Hypothalamus (tissue), 51 donors: ENCODE results near the gene ACOT9.
"Not testable (repeated sequence)": the region's sequence is repeated elsewhere in the genome, so short reads cannot be mapped to it uniquely, and the experiment has no call there.

Experiments
- DNase-seq, 51 donors: peaks; one replicate each; lab custom pipeline; 2025; lab: John Stamatoyannopoulos, UW

ACOT9 gene

DNA sequence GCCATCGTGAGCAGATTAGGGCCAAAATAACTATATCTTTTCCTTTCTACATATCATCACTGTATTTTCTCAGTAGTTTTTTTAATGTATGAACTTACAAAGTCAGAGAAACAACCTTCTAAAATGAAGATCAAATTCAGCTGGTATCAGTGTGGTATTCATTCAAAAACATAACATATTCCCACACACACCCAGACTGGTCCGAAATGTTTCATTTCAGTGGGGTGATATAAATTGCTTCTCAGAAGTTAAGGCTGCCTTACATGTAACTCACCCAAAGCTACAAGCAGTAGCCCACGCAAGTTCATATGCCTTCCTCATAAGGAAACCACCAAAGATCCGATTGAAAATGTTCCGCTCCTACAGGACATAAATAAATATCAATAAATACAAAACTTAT, 37.8 kb downstream of the ACOT9 start:
- DNase-seq: no peak

DNA sequence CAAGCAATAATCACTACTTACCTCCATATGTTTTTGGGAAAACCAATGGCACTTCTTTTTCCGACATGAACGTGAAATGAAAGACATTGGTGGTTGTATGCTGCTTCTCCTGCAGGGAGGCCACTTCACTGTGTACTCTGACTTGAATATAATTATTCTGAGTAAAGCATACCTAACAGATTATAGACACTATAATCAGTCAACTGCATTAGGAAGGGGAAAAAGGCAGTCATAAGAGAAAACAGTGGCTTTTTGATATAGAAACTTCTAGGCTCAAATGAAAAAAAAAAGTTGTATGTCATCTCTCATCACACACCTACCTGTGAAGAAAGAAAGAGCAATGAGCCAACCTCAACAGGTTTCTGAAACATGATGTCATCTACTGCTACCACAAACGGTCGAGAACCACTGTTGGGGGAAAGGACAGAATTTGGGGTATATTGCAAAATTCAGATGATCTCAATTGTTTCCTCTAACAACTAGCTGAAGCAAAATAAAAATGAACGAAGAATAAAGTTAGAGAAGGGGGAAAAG, 38.3 kb downstream of the ACOT9 start:
- DNase-seq: no peak

DNA sequence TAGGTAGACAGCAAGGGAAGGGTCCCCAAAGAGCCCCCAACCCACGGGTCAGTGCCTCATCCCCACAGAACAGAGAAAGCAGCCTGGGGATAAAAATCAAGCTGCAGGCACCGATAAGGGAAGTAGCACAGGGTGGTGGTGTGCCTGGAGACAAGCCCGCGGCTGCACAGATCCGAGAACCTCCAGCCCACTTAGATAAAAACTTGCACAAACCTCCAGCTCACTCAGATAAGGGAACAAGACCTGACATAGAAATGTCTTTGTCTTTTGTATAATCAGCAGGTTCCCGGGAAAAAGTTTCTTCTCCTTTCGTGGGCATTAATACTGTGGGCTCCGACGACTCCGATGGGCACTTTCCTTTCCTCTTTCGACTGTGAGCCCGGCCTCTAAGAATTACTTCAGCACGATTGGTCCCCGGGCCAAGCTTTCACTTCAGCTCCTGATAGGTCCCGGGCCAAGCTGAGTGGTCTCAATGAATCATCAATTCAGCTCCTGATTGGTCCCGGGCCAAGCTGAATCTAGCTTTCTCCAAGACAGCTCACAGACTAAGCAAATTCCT, 43.4 kb downstream of the ACOT9 start:
- DNase-seq: peak in 17 of 51 donors; percentile 0 to 24 (median 1)

DNA sequence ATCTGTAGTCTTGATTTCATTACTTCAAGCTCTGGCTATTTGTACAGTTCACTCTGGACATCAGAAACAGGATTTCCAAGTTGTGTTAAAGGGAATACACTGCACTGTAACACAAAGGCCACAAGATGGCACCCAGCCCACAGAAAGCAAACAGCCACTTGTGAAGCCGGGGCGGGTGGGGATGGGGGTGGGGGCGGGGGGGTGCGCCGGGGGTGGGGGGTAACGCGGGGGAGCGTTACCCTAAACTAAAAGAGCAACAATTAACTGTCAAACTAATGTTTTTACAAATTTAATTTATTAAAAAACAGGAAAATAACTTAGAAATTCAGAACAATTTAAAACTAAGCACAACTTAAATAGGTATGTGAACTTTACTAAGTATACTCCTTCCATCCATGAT, 48.5 kb downstream of the ACOT9 start:
- DNase-seq: peak in 32 of 51 donors; percentile 0 to 51 (median 10)

DNA sequence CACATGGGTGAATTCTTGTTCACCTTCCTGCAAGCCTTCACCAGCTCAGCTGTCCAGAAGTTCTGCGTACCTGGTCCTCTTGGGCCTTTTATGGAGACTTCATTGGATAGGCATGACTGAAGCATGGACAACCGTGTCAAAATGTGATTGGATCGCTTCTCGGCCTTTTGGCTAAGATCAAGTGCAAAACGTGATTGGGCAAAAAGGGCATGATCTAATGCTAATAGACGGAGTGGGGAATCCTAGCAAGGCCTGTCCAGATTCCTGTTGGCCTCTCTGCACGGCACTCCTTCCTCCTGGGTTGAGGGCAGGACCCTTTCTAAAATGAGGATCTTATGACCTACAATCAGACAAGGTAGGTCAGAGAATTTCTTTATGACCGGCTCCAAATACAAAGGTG, 50.9 kb downstream of the ACOT9 start:
- no peak for DNase-seq

DNA sequence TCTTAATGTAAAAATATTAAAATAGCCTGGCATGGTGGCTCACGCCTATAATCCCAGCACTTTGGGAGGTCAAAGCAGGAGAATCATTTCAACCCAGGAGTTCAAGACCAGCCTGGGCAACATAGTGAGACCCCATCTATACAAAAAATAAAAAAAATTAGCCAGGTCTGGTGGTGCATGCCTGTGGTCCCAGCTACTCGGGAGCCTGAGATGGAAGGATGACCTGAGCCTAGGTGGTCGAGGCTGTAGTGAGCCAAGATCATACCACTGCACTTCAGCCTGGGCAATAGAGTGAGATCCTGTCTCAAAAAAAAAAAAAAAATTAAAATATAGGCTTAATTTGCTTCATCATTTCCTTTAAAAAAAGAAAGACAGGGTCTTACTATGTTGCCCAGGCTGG, 66.6 kb downstream of the ACOT9 start:
- DNase-seq: not testable (repeated sequence)

DNA sequence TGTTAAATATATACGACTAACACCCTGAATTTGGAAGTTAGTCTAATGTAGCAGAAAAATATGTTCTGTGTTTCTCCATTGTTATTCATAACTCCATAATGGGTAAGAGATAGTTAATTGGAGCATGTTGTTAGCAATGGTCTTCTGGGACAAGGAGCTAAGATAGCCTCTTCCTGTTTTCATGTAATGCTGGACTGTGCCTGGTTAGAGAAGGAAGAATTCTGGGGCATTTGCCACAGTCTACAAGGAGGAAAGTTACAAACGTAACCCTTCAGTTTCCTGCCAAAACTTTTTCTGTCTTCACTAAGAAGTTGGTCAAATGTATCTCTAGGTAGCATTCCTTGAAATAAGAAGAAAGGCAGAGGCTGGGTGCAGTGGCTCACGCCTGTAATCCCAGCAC, 70.0 kb downstream of the ACOT9 start:
- DNase-seq: no peak

DNA sequence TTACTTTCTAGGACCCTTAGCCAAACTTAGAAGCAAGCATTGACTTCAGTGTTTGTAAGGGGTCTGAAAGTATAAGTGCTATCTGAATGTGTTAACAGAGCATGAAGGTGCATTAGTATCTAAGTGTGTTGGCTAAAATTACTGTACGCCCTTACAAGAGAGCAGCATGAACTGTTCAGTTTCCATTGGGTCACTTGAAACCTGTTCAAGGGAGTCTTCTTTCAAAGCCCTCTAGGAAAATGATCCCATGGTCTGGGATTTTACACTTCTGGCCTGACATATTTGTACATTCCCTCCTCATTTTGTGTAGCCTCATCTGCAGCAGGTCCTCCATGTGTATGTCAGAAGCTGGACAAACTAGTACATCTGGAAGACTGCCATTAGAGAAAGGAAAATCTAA, 72.5 kb downstream of the ACOT9 start:
- DNase-seq: no peak

DNA sequence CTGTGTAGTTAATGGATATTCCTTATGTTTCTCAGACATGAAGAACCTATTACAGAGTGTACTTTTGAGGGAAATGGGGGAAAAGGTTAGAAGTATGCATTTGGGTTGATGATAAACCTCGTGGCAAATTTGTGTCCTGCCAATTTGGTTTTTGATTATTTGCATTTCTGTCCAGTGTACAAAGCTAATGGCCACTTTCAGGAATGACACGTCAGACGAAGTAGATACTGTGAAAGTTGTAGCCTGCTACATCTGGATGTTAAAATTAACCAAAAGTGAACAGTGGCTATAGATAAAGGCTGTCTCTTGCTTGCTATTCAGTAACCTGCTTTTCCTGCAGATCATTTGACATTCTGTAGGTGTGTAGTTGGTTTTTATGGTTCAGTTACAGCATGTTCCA, 74.7 kb downstream of the ACOT9 start:
- peak in 1 of 51 donors; percentile 3 for DNase-seq

DNA sequence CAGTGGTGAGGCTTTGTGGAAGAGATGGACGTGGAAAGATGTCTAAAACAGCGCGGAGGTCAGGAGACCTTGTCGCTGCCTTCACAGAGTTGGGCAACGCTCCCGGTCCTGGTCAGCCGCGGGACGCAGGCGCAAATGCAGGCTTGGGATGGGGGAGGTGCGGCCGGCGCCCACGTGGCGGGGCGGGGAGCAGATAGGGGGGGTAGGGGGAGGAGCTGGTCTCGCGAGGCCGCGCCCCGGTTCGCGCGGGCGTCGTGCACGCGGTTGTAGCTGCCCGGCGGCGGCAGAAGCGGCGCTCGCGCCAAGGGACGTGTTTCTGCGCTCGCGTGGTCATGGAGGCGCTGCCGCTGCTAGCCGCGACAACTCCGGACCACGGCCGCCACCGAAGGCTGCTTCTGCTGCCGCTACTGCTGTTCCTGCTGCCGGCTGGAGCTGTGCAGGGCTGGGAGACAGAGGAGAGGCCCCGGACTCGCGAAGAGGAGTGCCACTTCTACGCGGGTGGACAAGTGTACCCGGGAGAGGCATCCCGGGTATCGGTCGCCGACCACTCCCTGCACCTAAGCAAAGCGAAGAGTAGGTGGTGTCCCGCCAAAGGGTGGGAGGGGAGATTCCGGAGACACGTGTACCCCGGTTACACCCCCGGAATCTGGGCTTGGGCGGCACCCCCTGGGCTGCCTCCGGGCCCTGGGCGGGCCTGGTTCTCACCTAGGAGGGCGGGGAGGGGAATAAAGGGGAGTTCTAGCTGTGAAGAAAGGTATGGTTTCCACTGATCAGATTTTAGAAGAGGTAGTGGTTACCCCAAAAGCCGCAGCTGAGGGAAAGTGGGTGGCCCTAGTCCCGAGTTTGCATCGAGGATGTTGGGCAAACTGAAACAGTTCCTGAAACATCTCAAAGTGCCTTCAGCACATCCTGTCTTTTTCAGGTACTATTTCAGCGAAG, 75.6 kb downstream of the ACOT9 start, which contains the start of gene PRDX4:
TSS of gene PRDX4 (plus strand) at position 255 of the 939 bp plus-strand sequence. CDS start at position 333, 78 bp downstream.
- DNase-seq: peak; percentile 12 to 90 (median 78)

DNA sequence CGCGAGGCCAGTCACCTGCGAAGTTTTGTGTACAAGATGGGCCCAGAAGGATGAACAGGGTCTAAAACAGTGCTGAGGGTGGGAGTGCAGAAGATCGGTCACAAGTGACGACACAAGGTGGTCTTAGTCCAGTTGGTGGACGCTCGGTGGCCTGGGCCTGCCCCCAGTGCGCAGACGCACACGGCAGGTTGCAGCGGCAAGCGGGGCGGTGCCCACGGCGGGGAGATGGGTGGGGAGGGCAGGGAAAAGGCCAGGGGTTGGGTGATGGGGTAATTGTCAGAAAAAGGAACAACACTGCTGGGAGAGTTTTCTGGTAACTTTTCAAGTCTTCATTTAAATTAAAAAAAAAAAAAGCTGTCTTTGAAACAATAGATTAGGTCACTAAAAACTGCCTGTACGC, 76.8 kb downstream of the ACOT9 start:
- peak in 4 of 51 donors; percentile 0 to 1 (median 0) for DNase-seq

DNA sequence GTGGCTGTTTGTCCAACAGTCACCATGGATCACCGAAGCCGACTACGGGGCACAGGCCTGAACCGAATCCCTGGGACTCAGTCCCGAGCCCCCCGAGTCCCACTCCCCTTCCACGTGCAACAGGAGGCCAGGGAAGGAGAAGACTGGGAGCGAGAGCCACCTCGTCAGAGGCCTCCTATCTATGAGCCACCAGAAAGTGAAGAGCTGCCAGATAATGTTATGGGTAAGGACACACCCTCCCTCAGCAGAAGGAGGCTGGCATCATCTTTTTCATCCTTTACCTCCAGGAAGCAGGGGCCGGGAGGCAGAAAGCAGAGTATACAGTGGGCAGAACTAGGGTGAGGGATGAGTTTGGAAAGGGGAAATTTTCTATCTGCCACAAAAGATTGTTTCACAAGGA, 78.6 kb downstream of the ACOT9 start:
- no peak for DNase-seq

DNA sequence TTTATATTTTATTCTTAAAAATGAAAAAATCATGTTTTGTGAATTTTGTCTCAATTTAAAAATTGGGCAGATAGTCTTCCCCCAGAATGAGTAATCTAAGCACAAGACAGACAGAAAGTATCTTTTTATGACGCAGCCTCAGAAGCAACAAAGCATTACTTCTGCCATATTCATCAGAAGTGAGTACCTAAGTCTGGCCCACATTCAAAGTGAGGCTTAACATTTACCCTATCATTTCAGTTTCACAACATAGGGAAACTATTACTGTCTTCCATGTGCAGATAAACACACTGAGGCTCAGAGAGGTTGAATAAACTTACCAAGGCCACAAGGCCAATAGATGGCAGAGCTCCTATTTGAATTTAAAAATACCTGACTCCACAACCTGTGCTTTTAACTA, 80.2 kb downstream of the ACOT9 start:
- DNase-seq: no peak

DNA sequence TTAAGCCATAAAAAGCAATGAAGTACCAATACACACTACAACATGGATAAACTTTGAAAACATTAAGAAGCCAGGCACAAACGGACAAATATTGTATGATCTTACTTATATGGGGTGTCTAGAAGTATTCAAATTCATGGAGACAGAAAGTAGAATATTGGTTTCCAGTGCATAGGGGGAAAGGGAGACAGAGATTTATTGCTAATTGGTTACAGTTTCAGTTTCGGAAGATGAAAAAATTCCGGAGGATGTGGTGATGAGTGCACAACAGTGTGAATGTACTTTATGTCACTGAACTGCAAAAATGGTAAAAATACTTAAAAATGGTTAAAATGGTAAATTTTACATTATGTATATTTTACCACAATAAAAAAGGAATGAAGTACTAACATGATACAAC, 80.9 kb downstream of the ACOT9 start:
- DNase-seq: no peak

DNA sequence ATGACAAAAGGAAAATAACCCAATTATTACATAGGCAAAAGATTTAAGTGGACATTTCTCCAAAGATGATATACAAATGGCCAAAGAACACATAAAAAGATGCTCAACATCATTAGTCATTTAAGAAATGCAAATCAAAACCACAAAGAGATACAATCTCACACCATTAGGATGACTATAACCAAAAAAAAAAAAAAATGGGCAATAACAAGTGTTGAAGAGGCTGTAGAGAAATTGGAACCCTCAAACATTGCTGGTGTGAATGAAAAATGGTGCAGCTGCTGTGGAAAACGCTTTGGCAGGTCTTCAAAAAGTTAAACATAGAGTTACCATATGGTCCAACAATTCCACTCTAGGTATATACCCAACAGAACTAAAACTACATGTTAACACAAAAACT, 81.4 kb downstream of the ACOT9 start:
- no peak for DNase-seq

DNA sequence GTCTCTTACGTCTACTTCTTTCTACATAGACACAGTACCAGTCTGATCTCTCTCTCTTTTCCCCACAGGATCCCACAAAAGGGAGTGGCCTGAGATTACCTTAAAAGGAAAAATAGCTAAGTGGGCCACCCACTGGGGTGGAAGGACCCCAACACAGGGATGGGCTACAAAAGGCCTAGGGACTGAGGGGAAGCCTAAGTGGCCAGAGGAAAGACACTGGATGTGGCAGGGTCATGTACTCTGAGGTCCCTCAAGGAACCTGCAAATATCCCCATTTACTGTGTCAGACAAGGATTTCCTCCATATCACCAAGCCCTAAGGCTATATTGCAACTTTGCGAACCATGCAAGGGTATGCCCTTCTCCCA, 82.3 kb downstream of the ACOT9 start:
- DNase-seq: no peak

DNA sequence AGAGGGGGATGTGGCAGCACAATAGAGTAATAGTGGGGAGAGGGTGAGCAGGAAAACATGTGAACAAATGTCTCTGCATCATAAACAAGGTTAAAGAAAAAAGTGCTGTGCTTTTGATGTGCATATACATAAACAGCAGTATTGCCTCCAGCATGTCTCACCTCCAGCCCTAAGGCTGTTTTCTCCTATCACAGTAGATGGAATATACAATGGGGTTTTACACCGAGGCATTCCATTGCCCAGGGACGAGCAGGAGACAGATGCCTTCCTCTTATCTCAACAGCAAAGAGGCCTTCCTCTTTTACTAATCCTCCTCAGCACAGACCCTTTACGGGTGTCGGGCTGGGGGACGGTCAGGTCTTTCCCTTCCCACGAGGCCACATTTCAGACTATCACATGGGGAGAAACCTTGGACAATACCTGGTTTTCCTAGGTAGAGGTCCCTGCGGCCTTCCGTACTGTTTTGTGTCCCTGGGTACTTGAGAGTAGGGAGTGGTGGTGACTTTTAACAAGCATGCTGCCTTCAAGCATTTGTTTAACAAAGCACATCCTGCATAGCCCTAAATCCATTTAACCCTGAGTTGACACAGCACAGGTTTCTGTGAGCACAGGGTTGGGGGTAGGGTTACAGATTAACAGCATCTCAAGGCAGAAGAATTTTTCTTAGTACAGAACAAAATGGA, 82.9 kb downstream of the ACOT9 start:
- not testable (repeated sequence) for DNase-seq

DNA sequence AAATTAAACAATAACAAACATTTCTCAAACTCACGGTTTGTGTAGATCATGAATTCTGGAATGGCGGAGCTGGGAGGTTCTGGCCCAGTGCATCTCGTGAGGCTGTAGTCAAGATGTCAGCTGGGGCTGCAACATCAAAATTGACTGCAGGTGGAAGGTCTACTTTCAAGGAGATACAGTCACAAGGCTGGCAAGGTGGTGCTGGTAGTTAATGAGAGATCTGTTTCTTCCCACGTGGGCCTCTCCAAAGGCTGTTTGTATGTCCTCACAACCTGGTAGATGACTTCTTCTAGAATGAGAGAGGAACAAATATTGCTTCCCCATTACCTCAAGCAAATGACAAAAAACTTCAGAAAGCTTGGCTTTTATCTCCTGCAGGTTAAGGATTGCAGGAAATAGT, 83.7 kb downstream of the ACOT9 start:
- no peak for DNase-seq

DNA sequence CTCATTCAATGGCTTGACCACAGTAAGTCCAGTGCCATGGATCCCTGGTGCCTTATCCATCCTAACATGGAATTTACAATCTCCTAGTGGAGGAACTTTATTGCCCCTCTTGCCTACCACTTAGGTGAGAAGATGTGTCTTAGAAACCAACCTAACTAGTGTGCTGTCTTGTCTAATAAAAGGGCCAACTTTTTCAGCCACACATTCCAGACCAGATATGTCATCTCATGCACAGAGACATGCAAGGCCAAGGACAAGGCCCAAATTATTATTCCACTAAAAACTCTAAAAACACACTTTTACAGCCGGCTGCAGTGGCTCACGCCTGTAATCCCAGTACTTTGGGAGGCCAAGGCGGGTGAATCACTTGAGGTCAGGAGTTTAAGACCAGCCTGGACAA, 86.4 kb downstream of the ACOT9 start:
- DNase-seq: no peak

DNA sequence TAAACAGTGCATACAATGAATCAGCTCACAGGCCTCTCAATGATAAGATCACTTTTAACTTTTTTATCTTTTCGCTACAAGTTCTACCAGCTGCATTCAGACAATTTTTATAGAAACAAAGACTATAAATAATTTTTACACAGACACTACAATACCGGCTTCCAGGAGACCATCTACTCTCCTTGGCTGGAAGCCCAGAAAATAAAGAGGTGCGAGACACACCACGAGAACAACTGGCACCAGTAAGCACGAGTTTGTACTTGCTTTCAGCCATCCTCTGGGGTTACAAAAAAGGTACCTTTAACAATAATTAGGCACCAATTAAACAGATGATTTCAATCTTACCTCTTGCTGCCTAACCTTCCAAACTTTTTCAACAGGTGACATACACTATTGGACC, 87.0 kb downstream of the ACOT9 start:
- DNase-seq: no peak
